Measurements from ENCODE around the gene PHLDA3.

Gene PHLDA3

DNA sequence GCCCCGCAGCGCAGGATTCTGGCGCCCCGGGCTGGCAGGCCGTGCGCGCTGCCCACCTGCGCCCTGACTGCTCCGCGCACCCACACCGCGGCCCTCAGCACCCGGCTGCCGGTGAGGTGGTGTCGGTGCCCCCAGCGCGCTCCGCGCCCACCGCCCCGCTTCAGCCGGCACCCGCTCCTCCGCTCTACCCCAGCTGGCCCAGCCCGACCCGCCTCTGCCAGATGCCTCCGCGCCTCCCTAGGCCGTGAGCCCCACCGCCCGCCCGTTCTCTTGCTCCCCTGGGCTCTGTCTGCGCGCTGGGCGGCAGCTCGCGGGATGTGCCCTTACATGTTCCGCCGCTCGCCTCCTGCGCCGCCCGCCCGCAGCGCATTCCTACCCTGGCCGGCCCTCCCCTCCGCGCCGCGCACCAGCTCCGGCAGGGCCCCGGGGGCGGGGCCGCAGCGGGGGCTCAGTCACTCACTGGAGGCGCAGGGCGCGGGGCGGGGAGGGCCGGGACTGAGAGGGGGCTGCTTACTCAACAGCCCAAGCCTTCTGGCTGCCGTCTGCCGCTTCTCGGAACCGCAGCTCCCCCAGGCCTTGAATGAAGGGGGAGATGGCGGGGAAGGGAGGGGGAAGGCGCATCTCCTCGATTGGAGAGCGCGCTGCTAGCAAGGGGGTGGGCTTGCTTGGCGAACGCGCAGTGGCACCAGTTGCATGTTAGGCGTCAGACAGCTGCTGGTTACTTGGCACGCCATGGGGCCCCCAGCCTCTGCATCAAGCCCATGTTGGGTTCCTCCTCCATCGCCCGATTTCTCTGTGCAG is at the start of gene PHLDA3:
Gene PHLDA3 (minus strand): TSS at position 345 of the 801 bp plus-strand sequence. CDS start 402 bp downstream, outside the sequence.
- H3K4me3 ChIP-seq (ENCODE audit: control insufficient read depth, low read depth, low read length): peak within 1 kb of the TSS; percentile 86
- TF ChIP-seq, protein P1, sequence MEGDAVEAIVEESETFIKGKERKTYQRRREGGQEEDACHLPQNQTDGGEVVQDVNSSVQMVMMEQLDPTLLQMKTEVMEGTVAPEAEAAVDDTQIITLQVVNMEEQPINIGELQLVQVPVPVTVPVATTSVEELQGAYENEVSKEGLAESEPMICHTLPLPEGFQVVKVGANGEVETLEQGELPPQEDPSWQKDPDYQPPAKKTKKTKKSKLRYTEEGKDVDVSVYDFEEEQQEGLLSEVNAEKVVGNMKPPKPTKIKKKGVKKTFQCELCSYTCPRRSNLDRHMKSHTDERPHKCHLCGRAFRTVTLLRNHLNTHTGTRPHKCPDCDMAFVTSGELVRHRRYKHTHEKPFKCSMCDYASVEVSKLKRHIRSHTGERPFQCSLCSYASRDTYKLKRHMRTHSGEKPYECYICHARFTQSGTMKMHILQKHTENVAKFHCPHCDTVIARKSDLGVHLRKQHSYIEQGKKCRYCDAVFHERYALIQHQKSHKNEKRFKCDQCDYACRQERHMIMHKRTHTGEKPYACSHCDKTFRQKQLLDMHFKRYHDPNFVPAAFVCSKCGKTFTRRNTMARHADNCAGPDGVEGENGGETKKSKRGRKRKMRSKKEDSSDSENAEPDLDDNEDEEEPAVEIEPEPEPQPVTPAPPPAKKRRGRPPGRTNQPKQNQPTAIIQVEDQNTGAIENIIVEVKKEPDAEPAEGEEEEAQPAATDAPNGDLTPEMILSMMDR (IDR thresholded peaks at IDR 0.05; ENCODE audit: control insufficient read depth, insufficient read depth, low read depth, low read length, missing control alignments): no peak
- DNase-seq (ENCODE audit: low read depth): peak; percentile 71

- H3K4me3 ChIP-seq (ENCODE audit: control insufficient read depth, low read depth, low read length): no peak overlapping the region
- TF ChIP-seq, protein P1 (IDR thresholded peaks at IDR 0.05; ENCODE audit: control insufficient read depth, insufficient read depth, low read depth, low read length, missing control alignments): no peak
- DNase-seq (ENCODE audit: low read depth): no peak
These were observed 49.1 kb upstream of the PHLDA3 start for GRCh38 chr1:201518071-201518470.

- DNase-seq (ENCODE audit: low read depth): no peak
- H3K4me3 ChIP-seq (ENCODE audit: control insufficient read depth, low read depth, low read length): no peak overlapping the region
- TF ChIP-seq, protein P1 (IDR thresholded peaks at IDR 0.05; ENCODE audit: control insufficient read depth, insufficient read depth, low read depth, low read length, missing control alignments): no peak
These were observed 48.6 kb upstream of the PHLDA3 start for GRCh38 chr1:201517631-201518030.

DNA sequence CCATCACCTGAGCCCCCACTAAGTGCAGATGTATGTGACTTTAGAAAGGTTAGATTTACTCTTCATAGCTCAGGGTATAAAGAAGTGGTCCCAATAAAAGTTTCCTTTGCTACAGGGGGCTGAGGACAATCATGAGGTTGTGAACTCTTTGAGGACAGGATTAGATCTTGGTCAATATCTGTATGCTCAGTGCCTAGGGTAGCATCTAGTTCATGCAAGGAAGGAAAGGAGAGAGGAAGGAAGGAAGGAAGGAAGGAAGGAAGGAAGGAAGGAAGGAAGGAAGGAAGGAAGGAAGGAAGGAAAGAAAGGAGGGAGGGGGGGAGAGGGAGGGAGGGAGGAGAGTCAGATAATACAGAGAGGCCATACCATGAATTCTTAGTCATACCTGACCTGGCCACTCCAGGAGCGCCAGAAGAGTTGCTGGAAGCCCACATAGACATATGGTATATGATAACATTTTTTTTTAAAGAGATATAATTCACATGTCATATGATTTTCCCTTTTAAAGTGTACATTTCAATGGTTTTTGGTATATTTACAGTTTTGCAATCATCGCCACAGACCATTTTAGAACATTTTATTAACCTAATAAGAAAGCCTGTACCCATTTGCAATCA is 47.6 kb upstream of the PHLDA3 start:
- DNase-seq (ENCODE audit: low read depth): no peak
- TF ChIP-seq, protein P1 (IDR thresholded peaks at IDR 0.05; ENCODE audit: control insufficient read depth, insufficient read depth, low read depth, low read length, missing control alignments): no peak
- no peak overlapping the region for H3K4me3 ChIP-seq (ENCODE audit: control insufficient read depth, low read depth, low read length)

GRCh38 chr1:201515895-201516294 is 46.9 kb upstream of the PHLDA3 start:
- H3K4me3 ChIP-seq (ENCODE audit: control insufficient read depth, low read depth, low read length): no peak overlapping the region
- TF ChIP-seq, protein P1 (IDR thresholded peaks at IDR 0.05; ENCODE audit: control insufficient read depth, insufficient read depth, low read depth, low read length, missing control alignments): no peak
- DNase-seq (ENCODE audit: low read depth): no peak

- DNase-seq (ENCODE audit: low read depth): no peak
- TF ChIP-seq, protein P1 (IDR thresholded peaks at IDR 0.05; ENCODE audit: control insufficient read depth, insufficient read depth, low read depth, low read length, missing control alignments): no peak
- no peak overlapping the region for H3K4me3 ChIP-seq (ENCODE audit: control insufficient read depth, low read depth, low read length)
These were observed 46.2 kb upstream of the PHLDA3 start for GRCh38 chr1:201515062-201515750.
